CD4-positive, alpha-beta T cell treated with Interleukin-6 at 100 ng/mL for 8 hours (primary cell): Measurements from ENCODE around the gene ABCA7.
A peak's percentile ranks its signal among the peaks of the same experiment; 100 is the strongest.

Source experiments
- DNase-seq: peaks from one replicate; pipeline ENCODE4 v3.0.0-alpha.2; 2020; ENCODE audit warnings: mixed read lengths, low spot score

Gene ABCA7

GRCh38 chr19:1070931-1071791 is 31.3 kb downstream of the ABCA7 start:
- DNase-seq = no peak

GRCh38 chr19:1072371-1073015 is 32.6 kb downstream of the ABCA7 start:
- no peak for DNase-seq

- no peak for DNase-seq
Observed at GRCh38 chr19:1073063-1073955, 33.4 kb downstream of the ABCA7 start.

GRCh38 chr19:1073956-1074517 is 34.1 kb downstream of the ABCA7 start:
- no peak for DNase-seq

GRCh38 chr19:1074544-1075283 is 34.8 kb downstream of the ABCA7 start:
- peak; percentile 97 for DNase-seq

- DNase-seq = no peak
Observed at GRCh38 chr19:1076046-1076386, 36.1 kb downstream of the ABCA7 start.

GRCh38 chr19:1076951-1077350 is 37.0 kb downstream of the ABCA7 start:
- DNase-seq = peak; percentile 97

GRCh38 chr19:1079566-1080111 is 39.7 kb downstream of the ABCA7 start:
- peak; percentile 77 for DNase-seq

- DNase-seq = no peak
Observed at GRCh38 chr19:1080360-1081161, 40.7 kb downstream of the ABCA7 start.

- no peak for DNase-seq
Observed at GRCh38 chr19:1081301-1082164, 41.6 kb downstream of the ABCA7 start.

GRCh38 chr19:1082165-1082927 is 42.4 kb downstream of the ABCA7 start:
- DNase-seq = peak; percentile 83

- DNase-seq = no peak
Observed at GRCh38 chr19:1082928-1083816, 43.3 kb downstream of the ABCA7 start.

GRCh38 chr19:1084024-1084868 is 44.3 kb downstream of the ABCA7 start:
- DNase-seq = no peak

- no peak for DNase-seq
Observed at GRCh38 chr19:1085053-1085658, 45.2 kb downstream of the ABCA7 start.

GRCh38 chr19:1085676-1086442 is 46.0 kb downstream of the ABCA7 start:
- DNase-seq = no peak
